SK-N-MC (cell line): ENCODE results near the gene SYCP2.

ENCODE experiments used
- EZH2 ChIP-seq: fragments of 200-600 bp; sonication (generic); IDR thresholded peaks from one replicate; pipeline ENCODE4 v1.6.1; 2017; ENCODE audit warnings: antibody characterized with exemption
- POLR2AphosphoS5 ChIP-seq: IDR thresholded peaks from 2 replicates; pipeline ENCODE4 v1.6.1; 2012; ENCODE audit warnings: mild to moderate bottlenecking, low read depth, low read length, borderline replicate concordance

DNA sequence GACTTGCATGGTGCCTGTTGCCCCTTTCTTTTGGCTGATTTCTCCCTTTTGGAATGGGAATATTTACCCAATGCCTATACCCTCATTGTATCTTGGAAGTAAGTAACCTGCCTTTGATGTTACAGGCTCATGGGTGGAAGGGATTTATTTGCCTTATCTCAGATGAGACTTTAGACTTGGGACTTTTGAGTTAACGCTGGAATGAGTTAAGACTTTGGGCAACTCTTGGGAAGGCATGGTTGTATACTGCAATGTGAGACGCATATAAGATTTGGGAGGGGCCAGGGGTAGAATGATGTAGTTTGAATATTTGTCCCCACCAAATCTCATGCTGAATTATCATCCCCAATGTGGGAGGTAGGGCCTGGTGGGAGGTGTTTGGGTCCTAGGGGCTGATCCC is 75.5 kb downstream of the SYCP2 start:
- no peak for TF ChIP-seq POLR2AphosphoS5
- TF ChIP-seq EZH2 = no peak
